Left lung (tissue), 10 donors: Measurements from ENCODE around the gene MRGPRE. TPM values are rescaled to one million over a fixed set of nuclear protein-coding genes. Genes with fewer than 3 reads are reported as not detected.

Experiments used
- ATAC-seq: fragments of 200-7000 bp; cut with Tn5 transposase; one replicate; pipeline ENCODE4 v1.9.1; 2020; ENCODE audit warnings: moderate library complexity
- DNase-seq, 4 donors: peaks; one replicate each; pipeline ENCODE4 v3.0.0-alpha.2; 2013 to 2020
- H3K27ac ChIP-seq, 2 donors: fragments of 200-600 bp; sonication (generic) in 1 of 2; one replicate each; pipeline versions ENCODE4 v1.5.0 to v1.8.0; 2020 to 2021
- H3K27me3 ChIP-seq, 2 donors: fragments of 200-600 bp; sonication (generic) in 1 of 2; one replicate each; pipeline versions ENCODE4 v1.5.0 to v1.8.0; 2020 to 2021
- H3K36me3 ChIP-seq, 2 donors: fragments of 200-600 bp; sonication (generic) in 1 of 2; one replicate each; pipeline versions ENCODE4 v1.5.0 to v1.8.0; 2020 to 2021
- H3K4me1 ChIP-seq, 2 donors: fragments of 200-600 bp; one replicate each; pipeline ENCODE4 v1.8.0; 2021
- H3K4me3 ChIP-seq, 2 donors: fragments of 200-600 bp; sonication (generic) in 1 of 2; one replicate each; pipeline versions ENCODE4 v1.5.0 to v1.8.0; 2020 to 2021; ENCODE audit warnings: mild to moderate bottlenecking in 1 of 2
- H3K9me3 ChIP-seq, 2 donors: fragments of 200-600 bp; sonication (generic) in 1 of 2; one replicate each; pipeline versions ENCODE4 v1.5.0 to v1.8.0; 2020 to 2021
- intact Hi-C, 2 donors: fragments of 100-400 bp; cut with DNase I; formaldehyde crosslinking; loops; one replicate each; pipeline versions ENCODE4 v1.11.2 to v1.14.2; 2022
- polyA plus RNA-seq, 6 donors: library from polyadenylated mRNA; unstranded; fragments of 120-200 nt; gene quantifications; one replicate each; pipeline ENCODE4 v1.2.1, GENCODE V29; 2013; ENCODE audit not compliant: insufficient read length in 6 of 6
- total RNA-seq, 2 donors: library from RNA; stranded (reverse); fragmentation: NEBNext Ultra II Directional; extraction: Animal tissue kit (Norgen Biotek cat#: 25700); gene quantifications; one replicate each; pipeline ENCODE4 v1.2.1, GENCODE V29; 2021
- TF ChIP-seq, protein P1 (sequence below), 2 donors: fragments of 200-600 bp; sonication (generic) in 1 of 2; IDR thresholded peaks; one replicate each; pipeline versions ENCODE4 v1.5.0 to v1.8.0; 2021; ENCODE audit warnings: antibody characterized with exemption in 2 of 2
- donor health status: DM: no; HTN: yes; CAD: no.
- donor health status: DM: no; HTN: no; CAD: no.

MRGPRE gene
- total and polyA plus RNA-seq, 8 donors = 0.11 to 0.47 (median 0.26) TPM; not detected in 4

DNA sequence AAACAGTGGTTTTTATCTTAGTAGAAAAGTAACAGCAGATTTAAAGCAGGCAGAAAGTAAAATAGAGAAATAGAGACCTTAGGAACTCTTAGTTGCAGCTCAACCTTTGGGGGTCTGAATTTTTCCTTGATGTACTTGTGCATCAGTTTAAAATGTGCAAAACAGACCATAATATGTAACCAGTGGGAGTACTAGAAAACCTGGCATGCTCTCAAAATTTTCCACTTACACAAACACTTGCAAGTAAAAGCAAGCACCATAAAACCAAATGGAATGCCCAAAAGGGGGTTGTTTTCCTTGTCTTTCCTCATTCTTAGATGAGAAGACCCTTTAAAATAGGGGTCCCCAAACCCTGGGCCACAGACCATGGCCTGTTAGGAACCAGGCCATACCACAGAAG lies 12.9 kb upstream of the MRGPRE start:
- H3K9me3 ChIP-seq = no peaks in the 10 kb centered on the region
- H3K4me1 ChIP-seq = no peaks in the 10 kb centered on the region
- intact Hi-C loops = no loop called here
- no peak for DNase-seq
- TF ChIP-seq, protein P1, sequence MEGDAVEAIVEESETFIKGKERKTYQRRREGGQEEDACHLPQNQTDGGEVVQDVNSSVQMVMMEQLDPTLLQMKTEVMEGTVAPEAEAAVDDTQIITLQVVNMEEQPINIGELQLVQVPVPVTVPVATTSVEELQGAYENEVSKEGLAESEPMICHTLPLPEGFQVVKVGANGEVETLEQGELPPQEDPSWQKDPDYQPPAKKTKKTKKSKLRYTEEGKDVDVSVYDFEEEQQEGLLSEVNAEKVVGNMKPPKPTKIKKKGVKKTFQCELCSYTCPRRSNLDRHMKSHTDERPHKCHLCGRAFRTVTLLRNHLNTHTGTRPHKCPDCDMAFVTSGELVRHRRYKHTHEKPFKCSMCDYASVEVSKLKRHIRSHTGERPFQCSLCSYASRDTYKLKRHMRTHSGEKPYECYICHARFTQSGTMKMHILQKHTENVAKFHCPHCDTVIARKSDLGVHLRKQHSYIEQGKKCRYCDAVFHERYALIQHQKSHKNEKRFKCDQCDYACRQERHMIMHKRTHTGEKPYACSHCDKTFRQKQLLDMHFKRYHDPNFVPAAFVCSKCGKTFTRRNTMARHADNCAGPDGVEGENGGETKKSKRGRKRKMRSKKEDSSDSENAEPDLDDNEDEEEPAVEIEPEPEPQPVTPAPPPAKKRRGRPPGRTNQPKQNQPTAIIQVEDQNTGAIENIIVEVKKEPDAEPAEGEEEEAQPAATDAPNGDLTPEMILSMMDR (IDR thresholded peaks at IDR 0.05) = no peak
- no peak overlapping the region for H3K27ac ChIP-seq
- no peaks in the 10 kb centered on the region for H3K27me3 ChIP-seq
- H3K36me3 ChIP-seq = no peaks in the 10 kb centered on the region
- H3K4me3 ChIP-seq = no peak overlapping the region
- ATAC-seq = no peak

DNA sequence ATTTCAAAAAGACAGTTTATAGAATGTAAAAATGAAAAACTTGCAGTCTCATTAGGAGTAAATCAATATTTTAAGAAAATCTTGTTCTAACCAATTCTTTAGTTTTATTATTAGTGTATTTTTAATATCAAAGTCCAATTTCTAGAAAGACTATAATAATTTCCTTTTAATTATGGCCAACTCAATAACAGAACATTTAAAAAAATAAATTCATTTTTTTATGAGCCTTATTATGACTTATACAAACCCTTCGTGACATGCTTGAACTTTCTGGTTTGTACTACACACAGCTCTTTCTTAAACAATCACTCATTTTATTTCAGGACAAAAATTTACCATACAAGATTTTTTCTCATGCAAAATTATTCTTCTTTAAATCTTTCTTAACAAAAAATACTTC lies 11.7 kb upstream of the MRGPRE start:
- no peak for ATAC-seq

DNA sequence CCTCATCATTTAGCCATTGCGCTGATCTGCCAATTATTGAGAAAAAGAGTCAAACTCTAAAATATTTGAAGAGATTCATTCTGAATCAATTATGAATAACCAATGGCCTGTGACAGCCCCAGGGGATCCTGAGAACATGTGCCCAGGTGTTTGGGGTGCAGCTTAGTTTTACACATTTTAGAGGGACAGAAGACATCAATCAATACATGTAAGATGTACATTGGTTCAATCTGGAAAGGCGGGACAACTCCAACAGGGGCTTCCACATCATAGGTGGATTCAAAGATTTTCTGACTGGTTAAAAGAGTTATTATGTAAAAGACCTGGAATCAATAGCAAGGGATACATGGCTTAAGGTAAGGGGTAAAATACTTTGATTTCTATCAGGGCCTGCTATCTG lies 4.9 kb upstream of the MRGPRE start:
- H3K27me3 ChIP-seq = peaks cover 0 to 9% of the 10 kb centered on the region in 2 donors

More for the DNA sequence above, 11.7 kb upstream of the MRGPRE start:
- Histone ChIP-seq H3K4me3 (no peak overlapping the region), H3K4me1 (no peaks in the 10 kb centered on the region), H3K27ac (no peak overlapping the region), H3K36me3 (no peaks in the 10 kb centered on the region), H3K27me3 (no peaks in the 10 kb centered on the region), H3K9me3 (no peaks in the 10 kb centered on the region)
- TF ChIP-seq, protein P1 (IDR thresholded peaks at IDR 0.05) = no peak
- DNase-seq = no peak
- intact Hi-C loops = no loop called here

DNA sequence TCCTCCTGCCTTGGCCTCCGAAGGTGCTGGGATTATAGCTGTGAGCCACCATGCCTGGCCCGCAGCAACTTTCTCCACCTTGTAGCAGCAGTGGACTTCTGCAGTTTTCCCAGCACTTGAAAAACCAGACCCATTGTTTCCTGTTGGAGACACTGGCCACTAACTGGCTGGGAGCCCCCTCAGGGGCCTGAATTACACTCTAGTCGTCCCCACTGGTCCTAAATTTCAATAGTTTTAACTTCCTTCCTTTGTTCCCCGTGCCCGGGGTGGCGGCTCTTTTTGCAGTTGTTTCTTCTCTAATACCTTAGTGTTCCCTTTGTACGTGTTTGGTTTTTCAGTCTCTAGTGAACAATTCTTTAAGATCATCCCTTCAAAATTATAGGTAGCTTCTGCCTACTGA lies 2.6 kb upstream of the MRGPRE start:
- Histone ChIP-seq H3K4me3 (no peak overlapping the region), H3K36me3 (no peaks in the 10 kb centered on the region), H3K27ac (no peak overlapping the region), H3K4me1 (no peaks in the 10 kb centered on the region), H3K9me3 (no peaks in the 10 kb centered on the region), H3K27me3 (peaks cover 0 to 30% of the 10 kb centered on the region in 2 donors)
- ATAC-seq = no peak
- TF ChIP-seq, protein P1 (IDR thresholded peaks at IDR 0.05) = no peak
- intact Hi-C loops = no loop called here
- no peak for DNase-seq

More for the DNA sequence above, 4.9 kb upstream of the MRGPRE start:
- Histone ChIP-seq H3K4me1 (no peaks in the 10 kb centered on the region), H3K36me3 (no peaks in the 10 kb centered on the region), H3K9me3 (no peaks in the 10 kb centered on the region), H3K27ac (no peak overlapping the region), H3K4me3 (no peak overlapping the region)
- TF ChIP-seq, protein P1 (IDR thresholded peaks at IDR 0.05) = no peak
- DNase-seq (no peak), ATAC-seq (no peak)
- intact Hi-C loops = no loop called here

DNA sequence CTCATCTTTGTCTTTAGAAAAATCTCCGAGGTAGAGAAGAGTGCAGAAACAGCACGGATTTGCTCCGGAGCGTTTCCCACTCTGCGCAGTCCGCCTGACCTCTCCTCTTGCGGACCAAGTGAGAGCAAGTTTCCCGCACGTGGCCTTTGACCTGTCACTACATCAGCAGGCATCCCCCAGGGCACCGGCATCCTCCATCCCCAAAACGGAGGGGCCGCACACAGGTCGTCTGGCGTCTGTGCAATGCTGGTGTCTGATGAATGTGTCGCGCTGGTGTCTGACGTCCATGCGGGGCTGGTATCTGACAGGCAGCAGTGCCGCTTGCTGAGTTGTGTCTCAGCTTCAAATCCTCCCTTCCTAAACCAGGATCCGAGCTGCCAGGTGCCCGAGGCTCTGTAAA lies 739 bp upstream of the MRGPRE start:
- intact Hi-C loops = no loop called here
- peak in 1 of 4 donors; percentile 77 for DNase-seq
- TF ChIP-seq, protein P1 (IDR thresholded peaks at IDR 0.05) = no peak
- Histone ChIP-seq H3K4me1 (no peaks in the 10 kb centered on the region), H3K27me3 (peaks cover 0 to 49% of the 10 kb centered on the region in 2 donors), H3K9me3 (no peaks in the 10 kb centered on the region), H3K36me3 (no peaks in the 10 kb centered on the region), H3K27ac (no peak overlapping the region), H3K4me3 (no peak overlapping the region)
- ATAC-seq = no peak
